Mesodermal cell (in vitro differentiated cells): Measurements from ENCODE around the gene PLEKHG7. TPM values are rescaled to one million over a fixed set of nuclear protein-coding genes. Genes with fewer than 3 reads are reported as not detected.
"Not testable (repeated sequence)": the region's sequence is repeated elsewhere in the genome, so short reads cannot be mapped to it uniquely, and the experiment has no call there.

Source experiments
- H3K27ac ChIP-seq: 2 replicates; pipeline ENCODE4 v1.7.0; 2013; ENCODE audit warnings: mild to moderate bottlenecking, low read depth, low read length, moderate library complexity; ENCODE audit not compliant: severe bottlenecking
- H3K36me3 ChIP-seq: 2 replicates; pipeline ENCODE4 v1.7.1; 2013; ENCODE audit warnings: mild to moderate bottlenecking, low read length, moderate library complexity; ENCODE audit not compliant: control insufficient read depth, insufficient read depth
- H3K4me1 ChIP-seq: one replicate; pipeline ENCODE4 v1.7.1; 2013; ENCODE audit warnings: mild to moderate bottlenecking, low read length; ENCODE audit not compliant: insufficient read depth, control insufficient read depth, poor library complexity, severe bottlenecking
- H3K4me3 ChIP-seq: 2 replicates; pipeline ENCODE4 v1.7.0; 2013; ENCODE audit warnings: low read length, control low read depth, mild to moderate bottlenecking; ENCODE audit not compliant: insufficient read depth, poor library complexity, severe bottlenecking; ENCODE audit errors: extremely low read depth
- H3K9me3 ChIP-seq: 2 replicates; pipeline ENCODE4 v1.7.1; 2013; ENCODE audit warnings: mild to moderate bottlenecking, low read length, moderate library complexity; ENCODE audit not compliant: control insufficient read depth
- WGBS, 2 experiments: methylation state at CpG; one replicate each; pipeline ENCODE4 v1.1.5; 2013; ENCODE audit warnings: missing lambda C conversion rate in 2 of 2; ENCODE audit not compliant: insufficient coverage in 2 of 2; 5-methylcytosine and 5-hydroxymethylcytosine counted together
- polyA plus RNA-seq, 2 experiments: library from polyadenylated mRNA; stranded (reverse); fragments of 50-300 nt; gene quantifications; one replicate each; pipeline ENCODE4 v1.2.3, GENCODE V29; 2013

Gene PLEKHG7
- polyA plus RNA-seq (2013, experiment 1 of 2), result not detected
- not detected for polyA plus RNA-seq (2013, experiment 2 of 2)

- 92 to 94% methylated on average over 7 to 8 of the region's 8 CpGs for WGBS, 2 experiments
- Histone ChIP-seq H3K9me3 (no peaks in the 10 kb centered on the region), H3K27ac (no peak within 1 kb of the TSS), H3K4me3 (no peak within 1 kb of the TSS), H3K36me3 (no peaks in the 10 kb centered on the region), H3K4me1 (peaks cover 4% of the 10 kb centered on the region)
Measured at GRCh38 chr12:92702754-92703679, at the start of gene PLEKHG7. Gene PLEKHG7, plus strand, starts transcription at chr12:92702989. Its CDS starts 3,643 bp downstream, at chr12:92706632.

- not testable (repeated sequence) for H3K27ac ChIP-seq, H3K4me3 ChIP-seq, H3K36me3 ChIP-seq, H3K4me1 ChIP-seq, H3K9me3 ChIP-seq
- WGBS, 2 experiments, result 90 to 94% methylated on average over 2 to 3 of the region's 4 CpGs
Measured at GRCh38 chr12:92654256-92654655, 48.5 kb upstream of the PLEKHG7 start.

- Histone ChIP-seq H3K9me3 (no peaks in the 10 kb centered on the region), H3K4me1 (no peaks in the 10 kb centered on the region), H3K27ac (no peak overlapping the region), H3K36me3 (no peaks in the 10 kb centered on the region), H3K4me3 (no peak overlapping the region)
- 93 to 100% methylated on average over 1 of the region's 1 CpG for WGBS, 2 experiments
Measured at GRCh38 chr12:92654929-92655328, 47.9 kb upstream of the PLEKHG7 start.

GRCh38 chr12:92656911-92657310, 45.9 kb upstream of the PLEKHG7 start:
- no peak overlapping the region for H3K4me3 ChIP-seq
- H3K27ac ChIP-seq, result no peak overlapping the region
- no peaks in the 10 kb centered on the region for H3K4me1 ChIP-seq
- no peaks in the 10 kb centered on the region for H3K36me3 ChIP-seq
- WGBS, 2 experiments, result no CpG with 5 or more reads among the region's 1 CpG
- no peaks in the 10 kb centered on the region for H3K9me3 ChIP-seq

- H3K36me3 ChIP-seq, result no peaks in the 10 kb centered on the region
- no peaks in the 10 kb centered on the region for H3K4me1 ChIP-seq
- 90 to 100% methylated on average over 2 to 4 of the region's 4 CpGs for WGBS, 2 experiments
- H3K4me3 ChIP-seq, result no peak overlapping the region
- no peaks in the 10 kb centered on the region for H3K9me3 ChIP-seq
- H3K27ac ChIP-seq, result no peak overlapping the region
Measured at GRCh38 chr12:92657770-92658169, 45.0 kb upstream of the PLEKHG7 start.

- H3K4me3 ChIP-seq, result no peak overlapping the region
- H3K36me3 ChIP-seq, result no peaks in the 10 kb centered on the region
- H3K27ac ChIP-seq, result no peak overlapping the region
- H3K9me3 ChIP-seq, result no peaks in the 10 kb centered on the region
- 80% methylated on average over 1 of the region's 2 CpGs; no CpG with 5 or more reads in 1 of the 2 experiments for WGBS, 2 experiments
- H3K4me1 ChIP-seq, result no peaks in the 10 kb centered on the region
Measured at GRCh38 chr12:92658611-92659010, 44.2 kb upstream of the PLEKHG7 start.

GRCh38 chr12:92661269-92661668, 41.5 kb upstream of the PLEKHG7 start:
- Histone ChIP-seq H3K27ac (no peak overlapping the region), H3K4me3 (no peak overlapping the region), H3K36me3 (no peaks in the 10 kb centered on the region), H3K9me3 (no peaks in the 10 kb centered on the region), H3K4me1 (no peaks in the 10 kb centered on the region)
- WGBS, 2 experiments, result 100% methylated on average over 2 to 3 of the region's 6 CpGs

- Histone ChIP-seq H3K4me3 (no peak overlapping the region), H3K9me3 (no peaks in the 10 kb centered on the region), H3K4me1 (no peaks in the 10 kb centered on the region), H3K36me3 (no peaks in the 10 kb centered on the region), H3K27ac (no peak overlapping the region)
- WGBS, 2 experiments, result 94 to 100% methylated on average over 1 to 2 of the region's 2 CpGs
Measured at GRCh38 chr12:92665496-92665895, 37.3 kb upstream of the PLEKHG7 start.

GRCh38 chr12:92668739-92669138, 34.0 kb upstream of the PLEKHG7 start:
- H3K9me3 ChIP-seq, result no peaks in the 10 kb centered on the region
- no peak overlapping the region for H3K4me3 ChIP-seq
- no peaks in the 10 kb centered on the region for H3K4me1 ChIP-seq

GRCh38 chr12:92671524-92671923, 31.3 kb upstream of the PLEKHG7 start:
- H3K4me1 ChIP-seq, H3K9me3 ChIP-seq, H3K4me3 ChIP-seq, H3K36me3 ChIP-seq, H3K27ac ChIP-seq: not testable (repeated sequence)
- 85 to 93% methylated on average over 7 of the region's 11 CpGs for WGBS, 2 experiments

More at GRCh38 chr12:92668739-92669138, 34.0 kb upstream of the PLEKHG7 start:
- Histone ChIP-seq H3K27ac (no peak overlapping the region), H3K36me3 (no peaks in the 10 kb centered on the region)

- Histone ChIP-seq H3K27ac (no peak overlapping the region), H3K9me3 (no peaks in the 10 kb centered on the region), H3K36me3 (no peaks in the 10 kb centered on the region), H3K4me1 (no peaks in the 10 kb centered on the region), H3K4me3 (no peak overlapping the region)
- WGBS, 2 experiments, result 90 to 100% methylated on average over 1 to 2 of the region's 3 CpGs
Measured at GRCh38 chr12:92673756-92674155, 29.0 kb upstream of the PLEKHG7 start.
